ENCODE measurements around the gene PCBP2. TPM values are rescaled to one million over a fixed set of nuclear protein-coding genes. Genes with fewer than 3 reads are reported as not detected.

Gene PCBP2
- total and polyA plus RNA-seq, 2 of the 4 experiments (the other 2 are of a cell fraction), result 190 to 586 TPM

- Histone ChIP-seq H3K79me1 (ENCODE audit: low read depth in 1 of 2, low read length in 2 of 2) (peaks cover 26 to 43% of the 10 kb centered on the region in 2 experiments), H3K4me1 (ENCODE audit: control insufficient read depth, insufficient read depth, low read length) (peaks cover 5% of the 10 kb centered on the region), H3K36me3 (ENCODE audit: control insufficient read depth, insufficient read depth, low read length) (peaks cover 28% of the 10 kb centered on the region), H3K4ac (ENCODE audit: low read depth, low read length) (peak overlapping the region; percentile 95), H3K18ac (ENCODE audit: low read depth, low read length) (peak overlapping the region; percentile 93), H3K27ac (ENCODE audit: insufficient read depth, low read length) (peak overlapping the region; percentile 92), H3K4me3 (ENCODE audit: insufficient read depth, low read depth, low read length) (peak overlapping the region; percentile 98), H3K9me3 (ENCODE audit: control insufficient read depth, insufficient read depth, low read length) (no peaks in the 10 kb centered on the region), H2BK120ac (ENCODE audit: low read depth, low read length) (no peak overlapping the region), H3K9ac (ENCODE audit: low read depth, low read length) (peak overlapping the region; percentile 96), H2AK9ac (replicated peaks; ENCODE audit: low read depth, low read length, poor library complexity) (peak overlapping the region; percentile 99), H3K23ac (ENCODE audit: low read depth, low read length) (peak overlapping the region; percentile 87), H2BK15ac (ENCODE audit: low read depth, low read length) (no peak overlapping the region), H4K8ac (ENCODE audit: low read depth in 2 of 2, low read length in 2 of 2) (peak overlapping the region; percentile 61 to 96; a peak in 3 of 4 replicates), H2BK5ac (ENCODE audit: low read depth, low read length, poor library complexity, severe bottlenecking) (peak overlapping the region; percentile 97), H2BK20ac (ENCODE audit: low read depth, low read length) (no peak overlapping the region), H2AK5ac (ENCODE audit: low read depth, low read length) (peak overlapping the region; percentile 96), H2AFZ (replicated peaks; ENCODE audit: low read length, poor library complexity) (peak overlapping the region; percentile 94), H3K14ac (replicated peaks; ENCODE audit: low read depth, low read length) (peak overlapping the region; percentile 98), H4K91ac (ENCODE audit: insufficient read depth, low read depth, low read length) (peak overlapping the region; percentile 89), H3K56ac (ENCODE audit: extremely low read depth, insufficient read depth, low read length) (peak overlapping the region; percentile 92), H3K27me3 (ENCODE audit: control insufficient read depth, insufficient read depth, low read length) (no peaks in the 10 kb centered on the region), H3K9me1 (ENCODE audit: insufficient read depth, low read length) (no peaks in the 10 kb centered on the region), H4K20me1 (ENCODE audit: insufficient read depth, low read length) (peaks cover 52% of the 10 kb centered on the region), H4K5ac (ENCODE audit: low read depth, low read length) (peak overlapping the region; percentile 95), H3K4me2 (ENCODE audit: low read depth, low read length) (peak overlapping the region; percentile 98)
- intact Hi-C loops (cut with micrococcal nuclease) (loop anchor here (5.0 kb wide), 1 partner anchor 50 kb away; the partner anchor contains the start of gene TARBP2), in situ Hi-C loops (cut with MboI; ENCODE audit: low sequenced_read_pairs) (no loop called here), dilution Hi-C loops (cut with HindIII; ENCODE audit: low sequenced_read_pairs, unreplicated experiment) (no loop called here)
- 0% methylated on average over 12 of the region's 82 CpGs; no CpG with 5 or more reads in 1 of the 2 experiments for WGBS, 2 experiments (ENCODE audit: extremely low coverage in 2 of 2, insufficient read length in 1 of 2)
- peak; percentile 69 for ATAC-seq (ENCODE audit: low read depth)
- peak; percentile 85 for DNase-seq
- POLR2A ChIA-PET (ENCODE audit: unreplicated experiment), result no interaction called here
- peak; percentile 73 for TF ChIP-seq POLR2A (IDR thresholded peaks at IDR 0.05; ENCODE audit: low read depth, low read length)
- no peak for TF ChIP-seq RAD21 (IDR thresholded peaks at IDR 0.05; ENCODE audit: low read length)
- no peak; the same call in 1 of the 2 replicates for TF ChIP-seq SMC3 (IDR thresholded peaks at IDR 0.05; ENCODE audit: low read depth, low read length)
- TF ChIP-seq CTCF (conservative IDR thresholded peaks at IDR 0.05; ENCODE audit: low read depth, low read length), result peak; percentile 40
- peak; percentile 90; the same call in 1 of the 2 replicates for TF ChIP-seq CHD1 (IDR thresholded peaks at IDR 0.05; ENCODE audit: low read depth, low read length)
- peak; percentile 75; the same call in 1 of the 2 replicates for TF ChIP-seq MAZ (IDR thresholded peaks at IDR 0.05; ENCODE audit: borderline replicate concordance, low read depth, low read length)
- 0 out of 2 replicates have a peak, but pooled peaks have one; percentile 32 for TF ChIP-seq BHLHE40 (IDR thresholded peaks at IDR 0.05; ENCODE audit: low read depth, low read length)
- no TSS peak for BruUV-seq (replicated peaks)
- CTCF ChIA-PET, result no interaction called here
Observed at GRCh38 chr12:53452159-53453077, 516 bp downstream of the PCBP2 start.

Data from IMR-90 (cell line).